Breast epithelium (tissue), 4 donors: ENCODE results near the gene ADAM22. TPM values are rescaled to one million over a fixed set of nuclear protein-coding genes. Genes with fewer than 3 reads are reported as not detected.

ENCODE experiments used
- DNase-seq, 2 donors: peaks; one replicate each; pipeline ENCODE4 v3.0.0-alpha.2; 2019; ENCODE audit warnings: low spot score in 2 of 2
- H3K27ac ChIP-seq, 2 donors: fragments of 200-600 bp; sonication (generic) in 1 of 2; one replicate each; pipeline ENCODE4 v1.5.1; 2016 to 2019; ENCODE audit warnings: mild to moderate bottlenecking in 1 of 2
- H3K27me3 ChIP-seq, 2 donors: fragments of 200-600 bp; sonication (generic) in 1 of 2; one replicate each; pipeline versions ENCODE4 v1.5.1 to v1.6.0; 2017 to 2019; ENCODE audit warnings: control low read depth in 1 of 2, mild to moderate bottlenecking in 1 of 2
- H3K36me3 ChIP-seq: fragments of 200-600 bp; one replicate; pipeline ENCODE4 v1.5.1; 2019
- H3K4me1 ChIP-seq, 2 donors: fragments of 200-600 bp; sonication (generic); one replicate each; pipeline ENCODE4 v1.5.1; 2016 to 2019; ENCODE audit warnings: control low read depth in 1 of 2
- H3K4me3 ChIP-seq, 3 donors: fragments of 200-600 bp; sonication (generic); 1 replicate in 2 of 3; 2 replicates in 1 of 3; pipeline ENCODE4 v1.5.1; 2016 to 2019; ENCODE audit warnings: mild to moderate bottlenecking in 3 of 3, moderate library complexity in 2 of 3
- H3K9me3 ChIP-seq, 2 donors: fragments of 200-600 bp; sonication (generic) in 1 of 2; one replicate each; pipeline ENCODE4 v1.5.1; 2016 to 2019; ENCODE audit warnings: control low read depth in 1 of 2
- CTCF ChIP-seq, 3 donors: fragments of 450-650 bp; IDR thresholded peaks; one replicate each; pipeline ENCODE4 v1.5.1; 2016 to 2017; ENCODE audit warnings: antibody characterized with exemption in 3 of 3, mild to moderate bottlenecking in 3 of 3, moderate library complexity in 3 of 3
- POLR2A ChIP-seq: fragments of 450-650 bp; IDR thresholded peaks from one replicate; pipeline ENCODE4 v1.6.1; 2016; ENCODE audit warnings: antibody characterized with exemption, mild to moderate bottlenecking, moderate library complexity
- POLR2AphosphoS5 ChIP-seq, 3 donors: sonication (generic); formaldehyde crosslinking; IDR thresholded peaks; one replicate each; pipeline ENCODE4 v1.6.1; 2017; ENCODE audit warnings: antibody characterized with exemption in 3 of 3
- intact Hi-C: fragments of 100-400 bp; cut with DNase I; formaldehyde crosslinking; loops from one replicate; pipeline ENCODE4 v1.15.1; 2023; ENCODE audit warnings: low total_unique reads
- total RNA-seq, 3 donors: library from RNA; depleted of rRNA; stranded (reverse); fragments of >200 nt; gene quantifications; one replicate each; pipeline ENCODE4 v1.1.0, GENCODE V29; 2016

ADAM22 gene
- total RNA-seq, 3 donors from 2014 or later: 2.3 to 7.5 (median 3.4) TPM

DNA sequence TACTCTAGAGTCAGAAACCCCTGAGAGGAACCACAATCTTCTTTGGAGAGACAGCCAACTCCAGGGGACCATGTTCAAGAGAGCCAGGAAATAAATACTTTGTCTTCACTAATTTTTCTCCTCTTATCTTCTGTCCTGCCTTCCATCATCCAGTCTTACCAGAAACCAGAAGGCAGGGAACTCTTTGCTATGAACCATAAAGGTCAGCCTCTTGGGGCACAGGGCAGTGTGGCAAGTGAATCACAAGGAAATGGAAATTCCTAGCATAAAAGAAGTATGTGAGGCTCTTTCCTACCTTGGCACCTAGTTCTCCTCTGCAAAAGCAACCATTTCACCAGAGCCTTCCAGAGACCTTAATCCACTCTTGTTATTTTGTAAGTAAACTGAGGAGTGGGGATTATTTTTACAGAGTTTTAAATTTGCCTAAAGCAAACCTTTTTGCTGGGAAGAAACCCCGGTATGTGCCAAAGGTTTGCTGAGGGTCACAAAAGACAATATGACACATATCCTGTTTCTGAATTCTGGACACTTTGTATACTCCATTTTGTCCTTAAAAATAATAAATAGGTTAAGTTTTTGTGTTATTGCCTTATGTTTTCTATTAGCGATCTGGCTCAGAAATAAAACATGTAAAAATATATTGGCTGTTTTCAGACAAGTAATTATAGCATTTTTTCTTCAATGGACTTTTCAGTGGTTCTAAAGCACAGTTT is 87.1 kb downstream of the ADAM22 start:
- DNase-seq: no peak
- intact Hi-C loops: no loop called here
- TF ChIP-seq POLR2A (no peak), POLR2AphosphoS5 (IDR thresholded peaks at IDR 0.05) (no peak)
- no peaks in the 10 kb centered on the region for H3K36me3 ChIP-seq
- H3K9me3 ChIP-seq: peaks cover 2 to 11% of the 10 kb centered on the region in 2 donors
- no peak overlapping the region for H3K27ac ChIP-seq
- H3K4me3 ChIP-seq: no peak overlapping the region
- no peaks in the 10 kb centered on the region for H3K4me1 ChIP-seq
- no peaks in the 10 kb centered on the region for H3K27me3 ChIP-seq

DNA sequence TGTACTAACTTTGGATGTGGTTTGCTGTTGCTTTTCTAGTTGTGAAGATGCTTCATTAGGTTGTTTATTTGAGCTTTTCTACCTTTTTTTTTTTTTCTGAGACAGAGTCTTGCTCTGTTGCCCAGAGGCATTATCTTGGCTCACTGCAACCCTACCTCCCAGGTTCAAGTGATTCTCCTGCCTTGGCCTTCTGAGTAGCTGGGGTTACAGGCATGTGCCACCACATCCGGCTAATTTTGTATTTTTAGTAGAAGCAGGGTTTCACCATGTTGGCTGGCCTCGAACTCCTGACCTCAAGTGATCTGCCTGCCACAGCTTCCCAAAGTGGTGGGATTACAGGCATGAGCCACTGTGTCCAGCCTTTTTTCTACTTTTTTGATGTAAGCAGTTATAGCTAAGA is 93.7 kb downstream of the ADAM22 start:
- Histone ChIP-seq H3K27ac (no peak overlapping the region), H3K36me3 (no peaks in the 10 kb centered on the region), H3K4me3 (no peak overlapping the region), H3K27me3 (no peaks in the 10 kb centered on the region), H3K9me3 (peaks cover 15 to 41% of the 10 kb centered on the region in 2 donors), H3K4me1 (no peaks in the 10 kb centered on the region)
- intact Hi-C loops: no loop called here
- no peak for TF ChIP-seq CTCF (IDR thresholded peaks at IDR 0.05)
- no peak for TF ChIP-seq POLR2A
- no peak for TF ChIP-seq POLR2AphosphoS5 (IDR thresholded peaks at IDR 0.05)
- no peak for DNase-seq

- H3K4me1 ChIP-seq: no peaks in the 10 kb centered on the region
- no peak for DNase-seq
- no peaks in the 10 kb centered on the region for H3K36me3 ChIP-seq
- no peak overlapping the region for H3K4me3 ChIP-seq
- intact Hi-C loops: no loop called here
- TF ChIP-seq POLR2A: no peak
- no peak for TF ChIP-seq POLR2AphosphoS5 (IDR thresholded peaks at IDR 0.05)
- TF ChIP-seq CTCF (IDR thresholded peaks at IDR 0.05): no peak
- H3K9me3 ChIP-seq: peaks cover 10 to 21% of the 10 kb centered on the region in 2 donors
- no peak overlapping the region for H3K27ac ChIP-seq
- no peaks in the 10 kb centered on the region for H3K27me3 ChIP-seq
Observed at GRCh38 chr7:88034083-88034695, 100.1 kb downstream of the ADAM22 start.

DNA sequence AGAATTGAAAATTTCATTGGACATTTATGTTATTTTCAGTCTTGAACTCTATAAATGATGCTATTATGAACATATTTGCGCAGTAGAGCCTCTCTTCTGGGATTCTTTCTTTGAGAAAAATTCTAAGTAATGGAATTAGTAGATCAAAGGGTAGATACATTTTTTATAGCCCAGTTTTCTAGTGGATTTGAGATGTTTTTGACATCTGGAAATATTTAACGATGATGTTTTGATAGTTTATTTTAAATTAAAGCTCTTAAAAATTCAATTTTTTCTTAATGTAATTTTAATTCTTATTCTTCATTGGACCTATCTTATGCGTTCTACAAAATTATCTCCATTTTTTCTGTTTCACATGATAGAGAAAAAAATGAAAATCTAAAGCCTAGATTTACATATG is 103.0 kb downstream of the ADAM22 start:
- Histone ChIP-seq H3K36me3 (no peaks in the 10 kb centered on the region), H3K4me3 (no peak overlapping the region), H3K9me3 (peaks cover 3 to 4% of the 10 kb centered on the region in 2 donors), H3K4me1 (no peaks in the 10 kb centered on the region), H3K27me3 (no peaks in the 10 kb centered on the region), H3K27ac (no peak overlapping the region)
- TF ChIP-seq POLR2AphosphoS5 (IDR thresholded peaks at IDR 0.05) (no peak), POLR2A (no peak)
- intact Hi-C loops: no loop called here
- no peak for DNase-seq

DNA sequence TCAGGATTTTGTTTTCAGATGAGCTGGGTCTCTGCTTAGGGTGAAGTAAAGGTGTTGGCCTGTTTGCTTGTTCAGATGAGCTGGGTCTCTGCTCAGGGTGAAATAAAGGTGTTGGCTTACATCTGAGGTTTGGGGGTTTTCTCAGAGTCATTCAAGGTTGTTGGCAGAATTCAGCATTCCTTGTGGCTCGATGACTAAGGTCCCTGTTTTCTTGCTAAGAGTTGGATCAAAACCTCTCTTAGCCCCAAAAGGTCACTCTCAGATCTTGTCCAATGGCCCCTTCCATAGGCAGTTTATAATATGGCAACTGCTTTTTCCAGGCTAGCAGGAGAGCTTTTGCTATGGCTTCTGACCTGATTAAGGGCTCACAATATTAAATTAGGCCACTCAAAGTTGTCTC is 106.6 kb downstream of the ADAM22 start:
- Histone ChIP-seq H3K9me3 (no peaks in the 10 kb centered on the region), H3K4me3 (no peak overlapping the region), H3K36me3 (no peaks in the 10 kb centered on the region), H3K27me3 (no peaks in the 10 kb centered on the region), H3K4me1 (no peaks in the 10 kb centered on the region), H3K27ac (no peak overlapping the region)
- DNase-seq: no peak
- TF ChIP-seq CTCF (IDR thresholded peaks at IDR 0.05) (no peak), POLR2A (no peak), POLR2AphosphoS5 (IDR thresholded peaks at IDR 0.05) (no peak)
- intact Hi-C loops: no loop called here

GRCh38 chr7:88041583-88041982 is 107.5 kb downstream of the ADAM22 start:
- Histone ChIP-seq H3K27me3 (no peaks in the 10 kb centered on the region), H3K27ac (no peak overlapping the region), H3K4me3 (no peak overlapping the region), H3K9me3 (no peaks in the 10 kb centered on the region), H3K4me1 (no peaks in the 10 kb centered on the region), H3K36me3 (no peaks in the 10 kb centered on the region)
- TF ChIP-seq CTCF (IDR thresholded peaks at IDR 0.05) (no peak), POLR2AphosphoS5 (IDR thresholded peaks at IDR 0.05) (no peak), POLR2A (no peak)
- DNase-seq: no peak
- intact Hi-C loops: no loop called here
